ENCODE results near the gene MCU.
"Not testable (repeated sequence)": the region's sequence is repeated elsewhere in the genome, so short reads cannot be mapped to it uniquely, and the experiment has no call there.

Gene MCU

GRCh38 chr10:72687035-72687434, 4.9 kb upstream of the MCU start:
- no peak for DNase-seq (ENCODE audit: low spot score)

- DNase-seq (ENCODE audit: low spot score): no peak
Measured at GRCh38 chr10:72688208-72688651, 3.7 kb upstream of the MCU start.

GRCh38 chr10:72689660-72690059, 2.3 kb upstream of the MCU start:
- no peak for DNase-seq (ENCODE audit: low spot score)

GRCh38 chr10:72690071-72690755, 1.7 kb upstream of the MCU start:
- no peak for DNase-seq (ENCODE audit: low spot score)

GRCh38 chr10:72691470-72691862, 477 bp upstream of the MCU start:
- DNase-seq (ENCODE audit: low spot score): no peak

GRCh38 chr10:72692744-72692993, 726 bp downstream of the MCU start:
- DNase-seq (ENCODE audit: low spot score): no peak

- no peak for DNase-seq (ENCODE audit: low spot score)
Measured at GRCh38 chr10:72692994-72693781, 1.2 kb downstream of the MCU start.

- peak; percentile 10 for DNase-seq (ENCODE audit: low spot score)
Measured at GRCh38 chr10:72694476-72695369, 2.8 kb downstream of the MCU start.

GRCh38 chr10:72695496-72695895, 3.6 kb downstream of the MCU start:
- DNase-seq (ENCODE audit: low spot score): no peak

GRCh38 chr10:72697716-72698115, 5.8 kb downstream of the MCU start:
- DNase-seq (ENCODE audit: low spot score): no peak

- not testable (repeated sequence) for DNase-seq (ENCODE audit: low spot score)
Measured at GRCh38 chr10:72702465-72702864, 10.5 kb downstream of the MCU start.

GRCh38 chr10:72702868-72703581, 11.1 kb downstream of the MCU start:
- no peak for DNase-seq (ENCODE audit: low spot score)

- no peak for DNase-seq (ENCODE audit: low spot score)
Measured at GRCh38 chr10:72704117-72704516, 12.2 kb downstream of the MCU start.

- DNase-seq (ENCODE audit: low spot score): no peak
Measured at GRCh38 chr10:72709041-72709440, 17.1 kb downstream of the MCU start.

GRCh38 chr10:72712136-72712535, 20.2 kb downstream of the MCU start:
- no peak for DNase-seq (ENCODE audit: low spot score)

GRCh38 chr10:72719941-72720592, 28.1 kb downstream of the MCU start:
- DNase-seq (ENCODE audit: low spot score): no peak

- no peak for DNase-seq (ENCODE audit: low spot score)
Measured at GRCh38 chr10:72720814-72721660, 29.1 kb downstream of the MCU start.

GRCh38 chr10:72727130-72727529, 35.2 kb downstream of the MCU start:
- DNase-seq (ENCODE audit: low spot score): no peak

GRCh38 chr10:72728462-72728861, 36.5 kb downstream of the MCU start:
- DNase-seq (ENCODE audit: low spot score): no peak

GRCh38 chr10:72729528-72729927, 37.6 kb downstream of the MCU start:
- DNase-seq (ENCODE audit: low spot score): no peak

GRCh38 chr10:72730479-72730878, 38.5 kb downstream of the MCU start:
- DNase-seq (ENCODE audit: low spot score): no peak

Data from CD4-positive, alpha-beta T cell treated with Interleukin-6 at 100 ng/mL for 8 hours (primary cell).